Lung (tissue), 12 donors: ENCODE data around the gene B3GLCT. TPM values are rescaled to one million over a fixed set of nuclear protein-coding genes. Genes with fewer than 3 reads are reported as not detected.
A peak's percentile ranks its signal among the peaks of the same experiment; 100 is the strongest.

Experiments
- ATAC-seq: fragments of 200-7000 bp; cut with Tn5 transposase; one replicate; pipeline ENCODE4 v1.9.1; 2020; ENCODE audit warnings: moderate number of reproducible peaks; ENCODE audit not compliant: insufficient read depth, low FRiP score
- DNase-seq, 3 donors: peaks; one replicate each; pipeline ENCODE4 v3.0.0-alpha.2; 2013 to 2017
- H3K27ac ChIP-seq, 2 donors: one replicate each; pipeline ENCODE4 v1.5.1; 2013; ENCODE audit warnings: mild to moderate bottlenecking in 2 of 2, moderate library complexity in 2 of 2, control low read depth in 1 of 2, inconsistent platforms in 1 of 2, low read depth in 1 of 2, low read length in 1 of 2
- H3K27me3 ChIP-seq, 3 donors: one replicate each; pipeline ENCODE4 v1.5.1; 2013; ENCODE audit warnings: low read length in 2 of 3; ENCODE audit not compliant: control insufficient read depth in 3 of 3, insufficient read depth in 3 of 3
- H3K36me3 ChIP-seq, 4 donors: one replicate each; pipeline ENCODE4 v1.5.1; 2013; ENCODE audit warnings: low read length in 4 of 4, mild to moderate bottlenecking in 1 of 4, moderate library complexity in 1 of 4; ENCODE audit not compliant: control insufficient read depth in 4 of 4, insufficient read depth in 4 of 4
- H3K4me1 ChIP-seq, 5 donors: one replicate each; pipeline ENCODE4 v1.5.1; 2013; ENCODE audit warnings: low read length in 5 of 5, mild to moderate bottlenecking in 2 of 5, moderate library complexity in 1 of 5; ENCODE audit not compliant: control insufficient read depth in 5 of 5, insufficient read depth in 5 of 5
- H3K4me3 ChIP-seq: one replicate; pipeline ENCODE4 v1.5.1; 2013; ENCODE audit warnings: mild to moderate bottlenecking, control low read depth, moderate library complexity
- H3K9ac ChIP-seq, 2 donors: one replicate each; pipeline ENCODE4 v1.5.1; 2013; ENCODE audit warnings: low read length in 2 of 2, control low read depth in 1 of 2; ENCODE audit not compliant: insufficient read depth in 1 of 2
- H3K9me3 ChIP-seq, 4 donors: one replicate each; pipeline ENCODE4 v1.5.1; 2013; ENCODE audit warnings: low read length in 3 of 4, mild to moderate bottlenecking in 1 of 4, moderate library complexity in 1 of 4; ENCODE audit not compliant: control insufficient read depth in 4 of 4, insufficient read depth in 3 of 4
- WGBS, 2 donors: extraction: QIAGEN DNeasy Blood & Tissue Kit; methylation state at CpG; one replicate each; pipeline ENCODE4 v1.1.7; 2013; 5-methylcytosine and 5-hydroxymethylcytosine counted together
- polyA plus RNA-seq, 2 donors: library from polyadenylated mRNA; stranded (reverse); fragments of 200-250 nt; gene quantifications; one replicate each; pipeline ENCODE4 v1.2.1, GENCODE V29; 2013
- total RNA-seq, 2 donors: library from RNA; depleted of rRNA in 1 of 2; stranded (reverse); fragments of >200 nt in 1 of 2; gene quantifications; one replicate each; pipeline ENCODE4 v1.2.1, GENCODE V29; 2014 to 2021
- TF ChIP-seq, protein P1 (sequence below): IDR thresholded peaks from 2 replicates; pipeline ENCODE4 v1.5.1; 2012; ENCODE audit warnings: mild to moderate bottlenecking; ENCODE audit errors: control extremely low read depth, extremely low read depth
- donor health status: control.
- donor health status: control.
- donor health status: Bipolar disorder and iron deficiency.
- donor health status: healthy.
- donor health status: DM: yes; HTN: yes; CAD: no.

Gene B3GLCT
- total and polyA plus RNA-seq, 4 donors = 2.4 to 13.7 (median 3.1) TPM

DNA sequence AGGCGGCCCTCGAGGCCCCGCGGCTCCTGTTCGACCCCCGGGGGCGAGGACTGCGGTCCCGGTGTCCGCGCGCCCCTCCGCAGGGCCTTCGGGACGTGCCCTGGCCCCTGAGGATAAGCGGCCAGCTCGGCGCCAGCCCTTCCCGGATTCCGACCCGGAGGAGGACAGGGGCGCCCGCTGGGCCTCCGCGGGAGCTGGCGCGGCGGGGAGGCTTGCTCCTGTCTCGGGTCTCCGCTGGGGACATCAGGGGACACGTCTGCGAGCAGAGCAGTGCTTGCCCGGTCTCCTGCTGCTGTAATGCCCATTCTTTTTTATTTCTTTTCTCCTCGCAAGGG, 829 bp downstream of the B3GLCT start:
- DNase-seq (peak; percentile 74 to 79 (median 77)), ATAC-seq (peak; percentile 9)
- Histone ChIP-seq H3K27me3 (peaks cover 0 to 3% (median 0%) of the 10 kb centered on the region in 3 donors), H3K27ac (peak overlapping the region; percentile 98), H3K9me3 (no peaks in the 10 kb centered on the region), H3K4me1 (peaks cover 0 to 13% (median 4%) of the 10 kb centered on the region in 5 donors), H3K4me3 (peak overlapping the region; percentile 89), H3K36me3 (no peaks in the 10 kb centered on the region), H3K9ac (peak overlapping the region in 1 of 2 donors; percentile 76)
- TF ChIP-seq, protein P1, sequence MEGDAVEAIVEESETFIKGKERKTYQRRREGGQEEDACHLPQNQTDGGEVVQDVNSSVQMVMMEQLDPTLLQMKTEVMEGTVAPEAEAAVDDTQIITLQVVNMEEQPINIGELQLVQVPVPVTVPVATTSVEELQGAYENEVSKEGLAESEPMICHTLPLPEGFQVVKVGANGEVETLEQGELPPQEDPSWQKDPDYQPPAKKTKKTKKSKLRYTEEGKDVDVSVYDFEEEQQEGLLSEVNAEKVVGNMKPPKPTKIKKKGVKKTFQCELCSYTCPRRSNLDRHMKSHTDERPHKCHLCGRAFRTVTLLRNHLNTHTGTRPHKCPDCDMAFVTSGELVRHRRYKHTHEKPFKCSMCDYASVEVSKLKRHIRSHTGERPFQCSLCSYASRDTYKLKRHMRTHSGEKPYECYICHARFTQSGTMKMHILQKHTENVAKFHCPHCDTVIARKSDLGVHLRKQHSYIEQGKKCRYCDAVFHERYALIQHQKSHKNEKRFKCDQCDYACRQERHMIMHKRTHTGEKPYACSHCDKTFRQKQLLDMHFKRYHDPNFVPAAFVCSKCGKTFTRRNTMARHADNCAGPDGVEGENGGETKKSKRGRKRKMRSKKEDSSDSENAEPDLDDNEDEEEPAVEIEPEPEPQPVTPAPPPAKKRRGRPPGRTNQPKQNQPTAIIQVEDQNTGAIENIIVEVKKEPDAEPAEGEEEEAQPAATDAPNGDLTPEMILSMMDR = no peak
- WGBS, 2 donors = 0 to 1% methylated on average over 17 to 34 of the region's 34 CpGs

DNA sequence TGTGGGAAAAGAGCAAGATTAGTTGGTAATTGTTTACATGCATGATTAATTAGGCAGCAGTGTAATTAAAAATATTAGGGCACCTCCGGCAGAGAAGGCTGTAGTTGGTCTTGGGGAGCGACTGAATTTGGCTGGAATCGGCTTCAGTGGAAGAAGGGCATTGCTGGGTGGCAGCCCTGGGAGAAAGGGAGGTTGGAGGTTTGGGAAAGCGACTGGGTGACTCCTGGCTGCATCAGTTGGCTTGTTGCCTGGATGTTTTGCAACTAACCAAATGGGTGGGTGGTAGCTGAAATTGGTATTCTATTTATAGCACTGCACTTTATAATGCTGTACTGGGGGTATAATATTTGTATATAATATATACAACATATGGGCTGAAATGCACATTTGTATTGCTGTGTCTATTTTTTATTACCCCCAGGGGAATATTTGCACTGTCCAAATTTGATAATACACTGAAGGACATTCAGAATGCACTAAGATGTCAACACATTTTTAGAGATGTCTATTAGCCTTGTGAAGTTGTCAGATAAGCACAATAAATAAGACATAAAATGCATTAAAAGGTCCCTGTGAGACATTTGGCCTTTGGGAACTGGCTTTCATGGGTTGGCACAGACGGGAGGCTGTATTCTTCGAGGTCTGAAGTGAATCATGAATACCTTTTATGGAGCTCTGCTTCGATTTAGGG, 1.7 kb downstream of the B3GLCT start:
- Histone ChIP-seq H3K27ac (peak overlapping the region in 1 of 2 donors; percentile 98), H3K9ac (peak overlapping the region in 1 of 2 donors; percentile 76)

DNA sequence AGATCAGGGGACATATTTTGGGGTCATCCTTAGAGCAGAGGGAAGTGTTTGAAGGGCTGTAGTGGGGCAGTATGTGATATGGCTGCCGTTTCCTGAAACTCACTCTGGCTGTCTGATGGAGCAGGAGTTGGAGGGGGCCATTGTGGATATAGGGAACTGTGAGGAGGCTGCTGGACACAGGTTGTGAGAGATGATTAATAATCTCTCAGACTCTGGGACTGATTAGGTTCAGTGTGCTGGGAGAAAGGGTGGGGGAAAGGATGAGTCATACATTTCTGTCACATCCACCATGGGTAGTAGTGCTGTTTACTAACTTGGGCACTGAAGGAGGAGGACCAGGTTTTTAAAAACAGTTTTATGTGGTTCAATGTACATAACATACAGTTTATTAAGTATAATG, 4.8 kb downstream of the B3GLCT start:
- TF ChIP-seq, protein P1 = no peak
- Histone ChIP-seq H3K27ac (no peak overlapping the region), H3K9ac (no peak overlapping the region), H3K4me1 (peaks cover 19 to 38% (median 22%) of the 10 kb centered on the region in 5 donors), H3K27me3 (no peaks in the 10 kb centered on the region), H3K4me3 (no peak overlapping the region), H3K36me3 (no peaks in the 10 kb centered on the region), H3K9me3 (no peaks in the 10 kb centered on the region)
- ATAC-seq = no peak
- no peak for DNase-seq
- WGBS, 2 donors = 92 to 93% methylated on average over 1 of the region's 1 CpG

More for the DNA sequence above, 1.7 kb downstream of the B3GLCT start:
- TF ChIP-seq, protein P1 = no peak
- Histone ChIP-seq H3K27me3 (peaks cover 0 to 3% (median 0%) of the 10 kb centered on the region in 3 donors), H3K9me3 (no peaks in the 10 kb centered on the region), H3K36me3 (no peaks in the 10 kb centered on the region), H3K4me3 (no peak overlapping the region), H3K4me1 (peaks cover 0 to 13% (median 4%) of the 10 kb centered on the region in 5 donors)
- 50 to 54% methylated on average over 7 of the region's 7 CpGs for WGBS, 2 donors
- peak; percentile 35 to 54 (median 49) for DNase-seq
- no peak for ATAC-seq
